Progenitor cell of endocrine pancreas (in vitro differentiated cells): ENCODE results near the gene HSPA6. TPM values are rescaled to one million over a fixed set of nuclear protein-coding genes. Genes with fewer than 3 reads are reported as not detected.

Experiments used
- DNase-seq: peaks from one replicate; pipeline ENCODE4 v3.0.0; 2021; ENCODE audit warnings: low spot score; ENCODE audit not compliant: unreplicated experiment
- H3K27ac Mint-ChIP-seq: 2 replicates; pipeline ENCODE4 v1.8.0; 2021; ENCODE audit warnings: mild to moderate bottlenecking, moderate library complexity, mixed read lengths
- H3K27me3 Mint-ChIP-seq: 2 replicates; pipeline ENCODE4 v1.8.0; 2021; ENCODE audit warnings: mixed read lengths
- H3K36me3 Mint-ChIP-seq: 2 replicates; pipeline ENCODE4 v1.8.0; 2022; ENCODE audit warnings: mixed read lengths; ENCODE audit not compliant: insufficient read depth
- H3K4me1 Mint-ChIP-seq: 2 replicates; pipeline ENCODE4 v1.8.0; 2021; ENCODE audit warnings: low read depth, mixed read lengths
- H3K4me3 Mint-ChIP-seq: 2 replicates; pipeline ENCODE4 v1.8.0; 2021; ENCODE audit warnings: low read depth, mild to moderate bottlenecking, moderate library complexity, mixed read lengths
- H3K9me3 Mint-ChIP-seq: 2 replicates; pipeline ENCODE4 v1.8.0; 2021; ENCODE audit warnings: low read depth, mixed read lengths
- CTCF ChIP-seq: fragments of 200-600 bp; sonication (generic); IDR thresholded peaks from one replicate; pipeline ENCODE4 v1.5.0; 2021; ENCODE audit warnings: antibody characterized with exemption, mild to moderate bottlenecking; ENCODE audit not compliant: unreplicated experiment
- total RNA-seq: library from RNA; stranded (reverse); gene quantifications from 2 replicates; pipeline ENCODE4 v1.2.1, GENCODE V29; 2021

Gene HSPA6
- total RNA-seq, 1 donor from 2014 or later: not detected

GRCh38 chr1:161483361-161483760 is 41.0 kb upstream of the HSPA6 start:
- Mint-ChIP-seq H3K36me3 (no peaks in the 10 kb centered on the region), H3K4me1 (no peaks in the 10 kb centered on the region), H3K27ac (no peak overlapping the region), H3K27me3 (peaks cover 25% of the 10 kb centered on the region), H3K4me3 (no peak overlapping the region), H3K9me3 (no peaks in the 10 kb centered on the region)
- no peak for DNase-seq
- no peak for TF ChIP-seq CTCF

- no peaks in the 10 kb centered on the region for H3K36me3 Mint-ChIP-seq
- no peak overlapping the region for H3K4me3 Mint-ChIP-seq
- DNase-seq: no peak
- TF ChIP-seq CTCF: peak; percentile 35
- H3K9me3 Mint-ChIP-seq: no peaks in the 10 kb centered on the region
- H3K27me3 Mint-ChIP-seq: peaks cover 35% of the 10 kb centered on the region
- H3K27ac Mint-ChIP-seq: no peak overlapping the region
- no peaks in the 10 kb centered on the region for H3K4me1 Mint-ChIP-seq
Measured at GRCh38 chr1:161484613-161485012, 39.7 kb upstream of the HSPA6 start.

GRCh38 chr1:161486806-161487741 is 37.3 kb upstream of the HSPA6 start:
- H3K36me3 Mint-ChIP-seq: no peaks in the 10 kb centered on the region
- no peak overlapping the region for H3K27ac Mint-ChIP-seq
- no peak for DNase-seq
- peaks cover 56% of the 10 kb centered on the region for H3K27me3 Mint-ChIP-seq
- TF ChIP-seq CTCF: peak; percentile 84
- no peaks in the 10 kb centered on the region for H3K9me3 Mint-ChIP-seq
- no peak overlapping the region for H3K4me3 Mint-ChIP-seq
- peaks cover 1% of the 10 kb centered on the region for H3K4me1 Mint-ChIP-seq

GRCh38 chr1:161491472-161491871 is 32.9 kb upstream of the HSPA6 start:
- H3K9me3 Mint-ChIP-seq: no peaks in the 10 kb centered on the region
- peaks cover 4% of the 10 kb centered on the region for H3K4me1 Mint-ChIP-seq
- peaks cover 57% of the 10 kb centered on the region for H3K27me3 Mint-ChIP-seq
- no peak overlapping the region for H3K27ac Mint-ChIP-seq
- TF ChIP-seq CTCF: no peak
- no peak for DNase-seq
- H3K4me3 Mint-ChIP-seq: no peak overlapping the region
- no peaks in the 10 kb centered on the region for H3K36me3 Mint-ChIP-seq

- Mint-ChIP-seq H3K36me3 (no peaks in the 10 kb centered on the region), H3K27ac (peak overlapping the region; percentile 54), H3K27me3 (peaks cover 50% of the 10 kb centered on the region), H3K9me3 (no peaks in the 10 kb centered on the region), H3K4me3 (no peak overlapping the region), H3K4me1 (peaks cover 4% of the 10 kb centered on the region)
- DNase-seq: no peak
- TF ChIP-seq CTCF: no peak
Measured at GRCh38 chr1:161492827-161493226, 31.5 kb upstream of the HSPA6 start.
